ENCODE results near the gene MRPL28.
"Not testable (repeated sequence)": the region's sequence is repeated elsewhere in the genome, so short reads cannot be mapped to it uniquely, and the experiment has no call there.

The MRPL28 gene

DNA sequence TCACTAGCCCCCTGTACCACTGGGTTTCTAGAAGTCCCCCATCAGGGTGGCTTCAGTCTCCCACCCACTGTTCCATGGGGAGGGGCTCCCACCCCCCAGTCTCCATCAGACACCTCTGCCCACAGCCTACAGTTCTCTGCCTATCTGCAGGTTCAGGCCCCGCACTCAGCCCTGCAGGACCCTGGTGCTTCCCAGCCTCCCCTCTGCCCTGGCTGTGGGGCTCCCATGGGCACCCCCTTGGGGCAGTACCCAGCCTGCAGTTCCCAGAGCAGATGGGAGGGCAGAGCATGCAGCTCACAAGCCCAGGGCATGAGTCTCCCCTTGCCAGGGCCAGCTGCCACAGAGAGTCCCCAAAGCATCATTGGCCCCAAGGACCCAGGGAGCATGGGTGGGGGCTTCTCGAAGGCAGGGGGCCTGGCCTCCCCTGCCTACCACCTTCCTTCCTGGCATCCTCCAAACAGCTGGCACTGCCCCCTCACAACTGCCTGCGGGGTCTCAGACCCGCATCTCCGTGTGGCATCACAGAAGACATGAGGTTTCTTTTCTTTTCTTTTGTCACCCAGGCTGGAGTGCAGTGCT, 2.8 kb upstream of the MRPL28 start:
- DNase-seq, result no peak

DNA sequence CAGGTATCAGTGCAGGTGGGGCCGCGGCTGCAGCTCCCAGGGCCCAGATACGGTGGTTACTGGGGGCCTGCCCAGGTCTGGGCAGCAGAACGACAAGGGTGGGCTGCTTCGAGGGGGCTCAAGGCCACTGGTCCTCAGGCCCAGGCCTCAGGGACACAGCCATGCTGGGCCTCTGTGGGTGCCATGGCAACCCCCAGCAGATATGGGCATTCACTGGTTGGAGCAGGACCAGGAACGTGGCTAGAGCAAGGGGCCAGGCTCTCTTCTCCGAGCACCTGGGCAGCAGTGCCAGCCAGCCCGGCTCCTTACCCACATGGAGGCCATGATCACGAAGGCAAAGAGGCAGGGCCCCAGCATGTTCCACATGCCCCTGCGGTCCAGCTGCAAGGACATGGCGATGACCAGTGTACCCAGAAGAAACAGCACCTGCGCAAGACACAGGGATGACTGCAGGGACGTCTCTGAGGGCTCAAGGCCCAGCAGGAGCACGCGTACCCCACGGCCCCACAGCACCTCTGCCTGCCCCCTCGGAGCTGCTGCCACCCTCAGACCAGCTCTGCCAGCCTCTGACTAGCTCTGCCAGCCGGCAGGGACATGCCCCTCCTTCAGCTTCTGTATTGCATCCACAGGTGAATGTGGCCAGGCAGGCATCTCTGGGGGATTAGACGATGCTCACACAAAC, 2.1 kb upstream of the MRPL28 start:
- no peak for DNase-seq

DNA sequence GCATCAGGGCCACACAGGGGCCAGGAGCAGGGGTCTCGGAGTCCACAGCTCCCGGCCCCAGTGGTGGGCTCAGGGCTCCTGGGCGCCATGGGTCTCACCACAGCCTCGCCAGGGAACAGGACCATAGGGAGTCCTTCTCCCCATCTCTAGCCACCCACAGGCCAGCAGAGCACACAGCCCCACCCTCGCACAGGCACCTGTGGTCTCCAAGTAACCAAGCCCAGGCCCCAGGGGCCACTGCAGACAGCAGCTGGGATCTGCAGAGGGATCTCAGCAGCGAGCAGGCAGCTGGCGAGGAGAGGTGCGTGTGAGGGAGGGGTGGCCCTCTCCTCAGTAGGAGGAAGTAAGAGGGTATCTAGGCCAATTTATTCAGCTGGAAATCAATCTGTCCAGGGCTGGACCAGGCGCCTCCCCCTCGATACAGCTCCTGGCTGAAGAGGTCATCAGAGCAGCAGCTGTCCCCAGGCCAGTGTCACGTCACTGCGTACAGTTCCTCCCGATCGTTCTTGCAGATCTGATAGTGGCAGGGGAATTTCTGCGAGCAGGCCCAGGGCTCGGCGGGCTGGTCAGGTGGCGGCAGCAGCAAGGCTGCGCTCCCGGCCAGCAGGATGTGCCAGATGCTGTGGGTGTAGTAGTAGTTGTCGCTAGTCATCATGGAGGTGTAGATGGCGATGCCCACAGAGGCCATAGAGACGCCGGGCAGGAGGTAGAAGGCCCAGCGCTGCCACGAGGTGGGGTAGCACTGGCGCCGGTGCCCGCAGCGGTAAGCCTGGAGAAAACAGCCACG, 1.4 kb upstream of the MRPL28 start:
- DNase-seq, result no peak

DNA sequence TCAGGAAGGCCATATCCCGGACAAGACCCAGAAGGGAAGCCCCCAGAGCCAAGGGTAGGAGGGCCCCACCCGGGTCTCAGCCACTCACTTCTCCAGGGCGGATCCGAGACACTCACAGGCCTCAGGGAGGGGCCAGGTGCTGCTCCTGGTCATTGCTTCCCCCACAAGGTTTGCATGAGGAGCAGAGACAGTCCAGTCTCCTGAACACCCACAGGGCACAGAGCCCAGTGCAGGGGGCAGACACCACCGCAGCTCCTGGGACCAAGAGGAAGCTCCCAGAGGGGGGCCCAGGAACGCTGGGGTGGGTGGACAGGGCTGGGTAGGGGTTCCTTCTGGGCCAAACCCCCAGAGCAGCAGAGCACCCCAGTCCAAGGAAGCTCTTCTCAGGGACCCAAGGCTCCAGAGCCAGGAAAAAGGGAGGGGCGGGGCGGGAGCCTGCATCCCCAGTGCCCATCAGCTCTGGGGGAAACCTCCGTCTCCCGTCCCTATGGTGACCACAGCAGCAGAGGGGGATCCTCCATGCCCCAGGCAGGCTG, 709 bp upstream of the MRPL28 start:
- DNase-seq, result no peak

DNA sequence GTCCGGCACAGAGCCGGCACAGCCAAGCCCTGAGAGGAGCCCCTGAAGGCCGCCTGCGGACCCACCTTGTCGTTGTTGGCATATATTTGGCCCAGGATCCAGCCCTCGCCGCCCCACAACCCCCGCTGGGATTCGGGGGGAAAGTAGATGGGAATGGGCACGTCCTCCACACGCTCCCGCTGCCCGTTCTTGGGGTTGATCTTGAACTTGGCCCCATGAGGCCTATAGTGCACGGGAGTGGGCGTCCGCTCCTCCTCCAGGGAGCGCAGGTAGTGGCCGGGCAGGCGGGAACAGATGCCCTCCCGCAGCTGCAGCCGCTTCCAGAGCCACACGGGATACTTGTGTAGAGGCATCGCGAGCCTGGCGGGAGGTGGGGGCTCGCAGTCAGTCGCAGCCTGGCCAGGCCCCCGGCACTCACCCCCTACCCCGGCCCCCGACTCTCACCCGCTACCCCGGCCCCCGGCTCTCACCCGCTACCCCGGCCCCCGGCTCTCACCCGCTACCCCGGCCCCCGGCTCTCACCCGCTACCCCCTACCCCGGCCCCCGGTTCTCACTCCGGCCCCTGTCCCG, 387 bp downstream of the MRPL28 start:
- DNase-seq, result no peak

DNA sequence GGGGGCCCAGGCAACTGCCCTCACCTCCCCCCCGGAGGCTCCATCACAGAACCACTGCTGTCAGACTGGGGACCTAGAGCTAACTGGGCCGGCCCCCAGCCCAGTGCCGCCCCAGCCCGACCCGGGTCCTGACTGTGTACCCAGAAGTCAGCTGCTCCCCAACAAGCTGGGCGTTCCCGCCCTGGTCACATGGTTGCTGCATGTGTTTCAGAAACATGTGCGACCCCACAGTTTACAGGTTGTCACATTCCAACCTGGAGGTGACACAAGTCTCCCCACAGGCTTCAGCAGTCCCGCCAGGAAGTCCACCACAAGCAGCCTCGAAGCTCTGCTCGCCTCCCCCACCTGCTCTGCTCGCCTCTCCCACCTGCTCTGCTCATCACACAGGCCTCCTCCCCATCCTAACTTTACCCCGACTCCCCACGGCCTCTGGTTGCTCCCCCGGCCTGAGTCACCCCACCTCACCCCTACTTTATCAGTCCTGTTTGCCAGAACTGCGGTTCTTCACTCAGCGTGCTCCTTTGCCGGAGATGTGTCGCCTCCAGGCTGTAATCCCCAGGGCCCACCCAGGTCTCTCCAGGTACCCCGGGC, 968 bp downstream of the MRPL28 start:
- no peak for DNase-seq

DNA sequence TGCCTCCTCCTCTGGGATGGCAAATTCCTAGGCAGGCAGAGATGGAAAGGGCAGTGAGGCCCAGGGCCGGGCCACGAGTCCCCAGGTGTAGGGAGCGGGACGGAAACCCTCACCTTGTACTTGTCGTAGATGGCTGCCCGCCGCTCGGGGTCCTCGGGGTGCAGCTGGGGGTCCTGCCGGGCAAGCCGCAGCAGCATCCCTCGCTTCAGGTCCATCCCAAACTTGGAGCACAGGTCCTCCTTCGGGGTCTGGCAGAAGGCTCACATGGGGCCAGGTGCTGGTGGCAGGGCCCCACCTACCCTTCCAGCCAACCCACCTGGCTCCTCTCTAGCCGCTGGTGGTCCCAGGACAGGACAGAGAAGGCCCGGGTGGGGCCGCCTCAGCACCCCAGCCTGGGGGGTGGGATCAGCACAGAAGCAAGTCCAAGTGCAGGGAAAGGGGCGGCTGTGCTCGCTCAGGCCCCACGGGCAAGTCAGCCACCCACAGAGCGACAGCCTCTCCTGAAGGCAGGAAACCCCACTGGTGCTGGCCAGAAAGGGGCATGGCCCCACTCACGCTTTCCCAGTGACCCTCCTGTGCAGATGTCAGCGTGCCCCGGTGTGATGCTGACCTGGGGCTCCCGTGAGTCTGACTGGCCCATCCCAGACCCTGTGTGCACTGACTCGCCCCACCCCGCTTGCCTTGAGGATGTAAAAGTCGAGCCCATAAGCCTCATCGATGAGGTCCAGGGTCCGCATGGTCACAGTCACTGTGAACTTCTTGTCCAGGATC, 1.8 kb downstream of the MRPL28 start:
- no peak for DNase-seq

DNA sequence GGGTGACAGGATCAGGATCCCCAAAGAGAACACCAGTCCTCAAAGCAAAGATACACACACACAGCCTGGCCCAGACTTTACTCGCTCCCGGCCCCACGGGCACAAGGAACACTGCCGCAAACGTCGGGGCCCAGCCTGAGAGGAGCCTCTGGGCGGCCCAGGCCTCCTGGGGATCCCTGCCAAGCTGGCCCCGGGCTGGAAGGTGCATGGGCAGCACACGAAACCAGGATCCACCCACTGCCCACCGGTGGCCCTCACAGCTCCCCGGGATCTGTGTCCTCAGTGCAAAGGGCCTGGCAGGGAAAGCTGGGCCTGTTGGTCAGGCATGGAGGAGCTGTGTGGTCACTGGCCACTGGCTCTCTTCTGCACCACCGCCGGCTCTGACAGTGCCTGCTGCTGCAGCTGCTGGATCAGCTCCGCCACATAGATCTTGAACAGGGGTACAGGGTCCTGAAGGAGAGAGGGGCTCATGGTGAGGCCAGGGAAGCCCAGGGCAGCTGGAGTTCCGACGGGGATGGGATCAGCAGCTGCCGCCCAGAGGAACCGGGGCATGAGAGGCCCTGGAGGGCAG, 2.9 kb downstream of the MRPL28 start:
- DNase-seq, result no peak

DNA sequence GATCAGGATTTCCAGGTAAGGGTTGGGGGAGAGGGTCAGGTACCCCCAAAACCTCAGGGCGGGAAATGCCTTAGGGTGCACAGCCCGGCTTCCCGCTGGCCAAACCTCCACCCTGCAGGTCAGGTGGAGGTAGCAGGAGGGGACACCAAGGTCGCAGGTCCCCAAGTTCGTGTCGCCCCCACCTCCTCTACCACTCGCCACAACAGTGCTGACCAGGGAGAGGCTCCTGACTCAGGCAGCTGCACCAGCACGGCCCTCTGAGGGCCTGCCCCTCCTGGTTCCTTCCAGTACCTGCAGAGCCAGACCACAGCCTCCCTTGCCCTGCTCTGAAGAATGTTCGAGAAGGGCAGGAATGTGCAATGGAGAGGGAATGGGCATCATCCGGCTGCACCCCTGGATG, 3.9 kb downstream of the MRPL28 start:
- no peak for DNase-seq

DNA sequence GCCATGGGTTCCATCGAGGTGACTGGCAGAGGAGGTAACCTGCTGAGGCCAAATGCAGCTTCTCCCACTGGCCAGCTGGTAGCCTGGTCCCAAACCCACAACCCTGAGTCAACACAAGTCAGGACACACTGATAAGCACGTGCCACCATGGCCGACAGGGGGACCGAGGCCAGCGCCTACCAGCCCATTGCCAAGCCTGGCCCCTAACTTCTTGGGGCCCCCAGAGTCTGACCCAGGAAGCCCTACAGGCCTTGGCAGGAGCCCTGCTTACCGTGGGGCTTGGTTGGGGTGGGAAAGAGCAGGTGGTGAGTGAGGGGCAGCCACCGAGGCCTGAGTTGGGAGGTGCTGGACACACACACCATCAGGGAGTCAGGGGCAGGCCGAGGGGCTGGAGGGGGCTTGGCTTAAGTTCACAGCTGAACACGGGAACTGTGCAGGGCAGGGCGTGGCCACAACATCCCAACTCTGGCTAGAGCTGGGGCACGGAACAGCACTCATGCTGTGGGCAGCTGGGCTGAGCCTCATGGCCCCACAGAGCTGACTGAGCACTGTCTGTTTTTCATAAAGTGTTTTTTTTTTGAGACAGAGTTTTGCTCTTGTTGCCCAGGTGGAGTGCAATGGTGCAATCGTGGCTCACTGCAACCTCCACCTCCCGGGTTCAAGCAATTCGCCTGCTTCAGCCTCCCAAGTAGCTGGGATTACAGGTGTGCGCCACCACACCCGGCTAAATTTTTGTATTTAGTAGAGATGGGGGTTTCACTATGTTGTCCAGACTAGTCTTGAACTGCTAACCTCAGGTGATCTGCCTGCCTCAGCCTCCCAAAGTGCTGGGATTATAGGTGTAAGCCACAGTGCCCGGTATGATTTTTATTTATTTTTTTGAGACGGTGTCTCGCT, 5.5 kb downstream of the MRPL28 start:
- DNase-seq, result no peak

DNA sequence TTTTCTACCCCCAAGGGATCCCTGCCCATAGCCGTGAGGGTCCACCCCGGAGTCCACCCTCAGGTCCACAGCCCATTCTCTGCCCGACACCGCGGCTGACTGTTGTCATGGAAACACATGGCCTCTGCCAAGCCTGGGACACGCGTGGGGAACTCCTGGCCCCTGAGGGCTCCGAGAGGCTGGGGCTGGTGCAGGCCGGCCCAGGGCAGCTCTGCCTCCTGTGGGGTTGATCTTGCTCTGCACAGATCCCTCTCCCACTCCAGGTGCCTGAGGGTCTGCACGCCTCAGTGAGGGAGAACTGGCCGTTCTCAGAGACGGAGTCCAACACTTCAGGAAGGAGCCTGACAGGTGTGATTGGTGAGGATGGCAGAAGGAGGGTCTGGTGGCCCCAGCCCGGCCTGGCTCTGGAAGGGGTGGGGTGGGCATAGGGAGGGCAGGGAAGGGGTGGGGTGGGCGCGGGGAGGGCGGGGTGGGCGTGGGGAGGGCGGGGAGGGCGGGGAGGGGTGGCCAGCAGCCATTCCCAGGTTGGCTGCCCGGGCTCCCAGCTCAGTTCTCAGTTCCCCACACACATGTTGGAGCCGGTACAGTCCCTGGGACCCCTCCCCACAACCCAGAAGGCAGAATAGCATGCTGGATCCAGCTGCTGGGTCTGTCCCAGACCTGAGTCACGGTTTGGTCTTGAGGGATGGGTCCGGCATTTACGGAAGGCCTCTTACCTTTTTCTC, 6.4 kb downstream of the MRPL28 start:
- DNase-seq, result no peak

DNA sequence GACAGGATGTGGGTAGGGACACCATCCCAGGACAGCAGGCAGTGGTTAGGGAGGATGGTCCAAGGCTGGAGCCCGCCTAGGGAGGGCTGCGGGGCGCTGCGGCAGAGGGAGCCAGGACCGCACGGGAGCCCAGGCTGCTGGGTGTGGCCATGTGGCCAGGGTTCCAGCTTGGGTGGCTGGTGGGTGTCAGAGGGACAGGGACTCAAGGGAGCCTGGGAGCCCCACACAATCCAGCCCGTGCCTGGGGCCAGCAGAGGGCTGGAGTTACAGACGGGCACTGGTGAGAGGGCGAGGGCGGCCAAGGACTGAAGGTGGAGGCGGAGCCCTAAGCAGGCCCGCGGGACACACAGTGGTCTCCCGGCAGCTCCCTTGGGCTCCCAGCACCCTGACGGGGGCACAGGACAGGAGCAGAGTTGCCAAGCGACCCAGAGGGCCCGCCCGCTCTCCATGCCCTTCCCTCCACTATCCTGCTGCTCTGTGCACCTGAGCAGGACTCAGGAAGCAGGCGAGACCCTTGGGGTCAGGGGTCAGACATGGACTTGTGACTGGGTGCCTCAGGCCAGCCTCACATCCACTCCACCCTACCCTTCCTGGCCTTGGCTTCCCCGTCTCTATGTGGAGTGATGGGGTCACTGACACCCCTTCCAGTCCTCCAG, 7.1 kb downstream of the MRPL28 start:
- no peak for DNase-seq

DNA sequence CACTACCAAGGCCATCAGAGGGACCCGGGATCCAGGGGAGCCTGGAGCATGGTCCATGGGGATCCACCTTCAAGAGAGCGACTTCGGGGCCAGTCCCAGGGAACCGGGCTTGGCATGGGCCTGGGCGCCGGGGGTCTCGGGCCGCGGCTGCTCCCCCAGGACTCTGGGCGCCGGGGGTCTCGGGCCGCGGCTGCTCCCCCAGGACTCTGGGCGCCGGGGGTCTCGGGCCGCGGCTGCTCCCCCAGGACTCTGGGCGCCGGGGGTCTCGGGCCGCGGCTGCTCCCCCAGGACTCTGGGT, 7.7 kb downstream of the MRPL28 start:
- not testable (repeated sequence) for DNase-seq

DNA sequence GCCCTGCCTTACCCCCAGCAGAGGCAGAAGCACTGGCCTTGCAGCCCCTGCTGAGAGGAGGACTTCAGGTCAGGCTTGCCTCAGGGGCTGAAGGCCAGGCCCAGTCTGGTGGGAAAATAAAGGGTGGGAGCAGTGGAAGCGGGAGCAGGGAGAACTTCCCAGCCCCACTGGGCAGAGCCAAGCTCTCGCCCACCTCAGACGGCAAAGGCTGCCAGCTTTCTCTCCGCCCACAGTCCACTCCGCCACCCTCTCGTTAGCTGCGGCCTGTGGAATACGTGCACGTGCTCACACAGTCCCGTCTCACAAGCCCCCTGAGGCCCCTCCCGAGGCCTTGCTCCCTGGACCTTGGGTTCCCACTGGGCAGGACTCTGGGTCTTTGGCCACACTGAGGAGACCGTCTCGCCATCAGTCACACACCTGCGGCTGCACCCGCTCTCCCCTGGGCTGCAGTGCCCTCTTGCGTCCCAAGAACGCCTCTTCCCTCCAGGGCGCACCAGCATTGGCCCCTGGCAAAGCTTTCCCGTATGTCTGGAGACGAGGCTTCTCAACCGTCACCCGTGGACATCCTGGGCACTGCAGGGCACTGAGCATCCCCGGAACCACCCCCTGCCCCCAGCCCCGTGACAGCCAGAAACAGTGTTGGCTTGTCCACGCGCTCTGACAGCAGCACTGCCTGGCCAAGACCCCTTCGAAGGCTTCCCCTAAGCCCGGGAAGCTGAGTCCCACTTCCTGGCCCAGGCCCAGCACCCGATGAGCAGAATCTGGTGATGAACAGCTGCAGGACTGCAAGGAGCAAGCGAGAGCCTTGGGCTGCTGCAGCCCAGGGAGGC, 8.3 kb downstream of the MRPL28 start:
- DNase-seq, result peak; percentile 54

DNA sequence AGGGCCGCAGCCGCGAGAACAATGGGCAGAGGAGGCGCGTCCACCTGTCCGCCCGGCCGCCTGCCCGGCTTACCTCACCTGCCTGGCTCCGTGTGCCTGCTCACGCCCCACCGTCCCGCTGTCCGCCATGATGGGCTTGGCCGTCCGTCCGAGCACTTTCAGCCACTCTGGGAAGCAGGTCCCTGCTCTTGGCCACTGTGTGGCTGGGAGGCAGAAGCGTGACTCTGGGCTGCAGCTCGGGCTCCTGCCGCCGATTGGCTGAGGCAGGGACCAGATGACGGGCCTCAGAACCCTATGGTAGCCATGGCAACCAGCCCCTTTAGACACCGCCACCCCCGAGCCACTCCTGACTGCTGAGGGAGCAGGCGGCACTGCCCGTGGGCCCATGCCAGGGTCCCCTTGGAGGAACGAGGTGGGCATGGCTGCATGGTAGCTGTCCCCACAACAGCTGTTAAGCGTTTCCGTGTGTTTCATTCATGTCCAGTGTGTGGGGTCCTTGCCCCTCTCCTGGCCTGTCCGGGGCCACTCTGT, 8.9 kb downstream of the MRPL28 start:
- DNase-seq, result no peak

DNA sequence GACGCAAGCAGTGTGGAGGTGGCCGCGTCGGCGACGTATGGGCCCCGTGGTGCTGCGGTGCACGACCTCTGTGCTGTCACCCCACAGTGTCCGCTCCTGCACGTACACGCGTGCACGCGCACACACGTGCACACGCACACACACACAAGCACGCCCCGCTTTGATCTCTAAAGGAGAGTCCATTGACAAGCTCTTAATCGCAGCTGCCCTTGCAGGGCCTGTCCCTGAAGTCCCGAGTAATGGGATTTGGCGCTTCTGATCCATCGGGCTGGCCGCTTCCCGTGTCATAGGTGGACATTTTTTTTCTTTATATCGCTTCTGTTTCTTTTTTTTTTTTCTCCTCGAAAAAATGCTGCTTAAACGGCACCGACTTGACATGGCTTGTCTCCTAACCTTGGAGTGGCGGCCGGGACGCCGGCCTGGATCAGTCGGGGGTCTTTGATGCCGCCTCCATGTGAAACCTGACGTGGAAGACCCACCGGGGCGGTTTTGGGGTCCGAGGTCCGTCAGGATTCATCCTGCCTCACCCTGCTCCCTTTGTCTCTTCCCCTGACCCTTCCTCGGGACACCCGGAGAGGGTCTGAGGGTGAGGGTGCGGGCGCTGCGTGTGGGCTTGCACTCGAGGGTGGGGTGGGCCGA, 9.5 kb downstream of the MRPL28 start:
- no peak for DNase-seq

DNA sequence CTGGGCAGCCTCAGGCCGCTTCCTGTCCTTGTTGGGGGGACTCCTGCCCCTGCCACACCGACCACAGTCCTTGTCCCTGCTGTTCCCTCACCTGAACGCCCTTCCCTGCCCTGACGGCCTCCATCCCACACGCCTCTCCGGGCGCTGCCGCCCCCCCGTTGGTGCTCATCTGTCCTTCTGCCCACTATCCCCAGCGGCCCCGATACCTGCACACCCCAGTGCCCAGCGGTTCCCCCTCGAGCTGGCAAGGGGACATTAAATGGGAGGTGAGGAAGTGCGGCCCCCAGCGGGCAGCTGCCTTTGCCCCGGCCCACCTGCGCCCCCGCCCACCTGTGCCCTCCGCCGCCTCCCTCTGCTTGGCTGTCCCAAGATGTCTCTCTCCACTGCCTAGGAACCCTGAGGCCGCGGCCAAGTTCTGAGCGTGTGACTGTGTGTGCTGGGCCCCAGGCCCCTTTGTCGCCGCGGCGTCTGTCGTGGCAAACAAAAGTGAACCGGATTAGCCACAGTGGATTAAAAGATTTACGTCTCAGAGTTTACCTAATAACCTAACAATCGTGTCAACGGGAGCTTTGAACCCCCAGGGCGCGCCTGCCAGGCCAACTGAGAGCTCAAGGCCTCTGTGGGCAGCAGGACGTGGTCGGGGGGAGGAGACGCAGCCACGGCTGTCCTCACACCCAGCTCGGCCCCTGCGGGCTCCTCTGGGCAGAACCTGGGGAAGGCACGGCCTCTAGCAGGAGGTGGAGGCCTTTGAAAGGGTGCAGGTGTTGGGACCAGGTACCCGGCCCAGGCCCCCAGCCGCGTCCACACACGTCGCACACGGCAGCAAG, 10.3 kb downstream of the MRPL28 start:
- DNase-seq, result no peak

All from fibroblast of skin of abdomen (primary cell).